Activated CD8-positive, alpha-beta memory T cell treated with anti-CD3 and anti-CD28 coated beads, Interleukin-2, amount 50 U/mL, for 48 hours (primary cell): ENCODE measurements around the gene EHD1.

ENCODE experiments used
- DNase-seq: peaks from one replicate; pipeline ENCODE4 v3.0.0-alpha.2; 2020

The EHD1 gene

DNA sequence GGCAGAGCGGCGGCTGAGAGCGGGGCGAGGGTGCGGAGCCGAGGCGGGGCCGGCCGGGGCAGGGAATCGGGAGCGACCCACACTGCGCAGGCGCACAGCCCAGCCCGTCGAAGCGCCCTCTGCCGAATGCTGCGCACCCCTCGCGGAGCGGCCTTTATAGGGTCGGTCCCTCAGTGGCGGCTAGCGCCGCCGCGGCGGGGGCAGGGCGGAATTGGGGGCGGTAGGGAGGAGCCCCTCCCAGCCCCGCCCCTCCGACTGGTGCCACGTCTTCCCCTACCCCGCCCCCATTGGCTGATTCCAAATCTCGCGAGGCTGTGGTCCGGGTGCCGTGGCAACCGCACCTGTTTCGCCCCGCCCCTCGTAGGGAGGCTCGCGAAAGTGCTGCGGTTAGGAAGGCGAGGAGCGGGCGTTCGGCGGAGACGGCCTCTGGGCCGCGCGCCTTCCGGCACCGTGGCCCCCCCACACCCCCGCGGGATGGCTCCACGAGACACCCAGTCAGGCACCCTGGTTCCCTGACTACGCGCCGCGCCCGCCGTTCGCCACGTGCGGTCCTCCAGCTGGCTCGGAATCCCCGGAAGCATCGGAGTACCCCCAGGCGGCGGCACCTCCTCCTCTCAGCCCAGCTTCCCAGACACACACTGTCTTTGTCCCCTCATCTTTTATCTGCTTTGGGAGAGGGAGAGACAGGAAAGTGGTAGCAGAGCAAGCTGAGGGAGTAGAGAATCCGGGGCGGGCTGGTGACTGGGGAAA, at the start of gene EHD1:
Gene EHD1 (minus strand): TSS at position 128 of the 750 bp plus-strand sequence. CDS start 157 bp downstream, outside the sequence.
- DNase-seq = peak; percentile 100

DNA sequence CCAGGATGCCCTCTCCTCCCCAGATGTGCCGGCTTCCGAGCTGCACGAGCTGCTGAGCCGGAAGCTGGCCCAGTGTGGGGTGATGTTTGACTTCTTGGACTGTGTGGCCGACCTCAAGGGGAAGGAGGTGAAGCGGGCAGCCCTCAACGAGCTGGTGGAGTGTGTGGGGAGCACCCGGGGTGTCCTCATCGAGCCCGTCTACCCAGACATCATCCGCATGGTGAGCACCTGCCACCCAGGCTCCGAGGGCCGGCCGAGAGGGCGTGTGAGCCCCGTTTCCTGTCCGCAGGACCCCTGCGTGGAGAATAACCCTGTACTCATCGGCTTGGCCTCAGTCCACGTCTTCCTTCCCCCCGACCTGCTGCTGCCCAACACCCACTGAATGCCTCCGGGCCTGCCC, 48.3 kb upstream of the EHD1 start:
- DNase-seq = no peak

DNA sequence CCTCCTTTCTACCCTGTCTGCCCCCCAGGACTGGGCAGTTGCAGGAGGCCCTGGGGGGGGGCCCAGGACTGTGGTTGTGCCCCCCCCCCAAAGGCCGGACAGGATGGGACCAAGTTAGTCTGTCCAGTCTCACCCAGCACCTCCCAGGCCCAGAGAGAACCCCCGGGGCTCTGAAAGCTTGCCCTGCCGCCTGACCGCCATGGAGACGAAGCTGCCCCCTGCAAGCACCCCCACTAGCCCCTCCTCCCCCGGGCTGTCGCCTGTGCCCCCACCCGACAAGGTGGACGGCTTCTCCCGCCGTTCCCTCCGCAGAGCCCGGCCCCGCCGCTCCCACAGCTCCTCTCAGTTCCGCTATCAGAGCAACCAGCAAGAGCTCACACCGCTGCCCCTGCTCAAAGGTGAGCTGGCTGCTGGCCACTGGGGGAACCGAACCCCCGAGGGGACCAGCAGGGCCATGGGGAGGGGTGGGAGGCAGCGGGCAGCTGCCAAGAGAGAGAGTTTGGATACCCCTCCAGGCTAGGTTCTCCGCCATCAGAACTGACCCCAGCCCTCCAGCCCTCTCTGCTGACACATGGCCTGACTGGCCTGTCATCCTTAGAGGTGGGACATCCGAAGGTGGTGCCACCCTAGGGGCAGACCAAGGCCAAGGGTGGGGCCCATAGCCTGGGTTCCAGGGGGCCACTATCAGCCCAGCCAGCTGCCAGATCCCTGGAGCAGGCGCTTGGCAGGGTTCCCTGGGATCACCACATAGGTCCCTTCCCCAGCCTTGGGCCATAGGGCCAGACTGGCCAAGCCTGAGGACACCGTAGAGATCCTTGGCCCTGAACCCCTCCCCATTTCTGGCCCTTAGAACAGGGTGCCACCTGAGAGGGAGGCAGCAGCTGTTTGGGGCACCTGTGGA, 47.4 kb upstream of the EHD1 start:
- DNase-seq = no peak

DNA sequence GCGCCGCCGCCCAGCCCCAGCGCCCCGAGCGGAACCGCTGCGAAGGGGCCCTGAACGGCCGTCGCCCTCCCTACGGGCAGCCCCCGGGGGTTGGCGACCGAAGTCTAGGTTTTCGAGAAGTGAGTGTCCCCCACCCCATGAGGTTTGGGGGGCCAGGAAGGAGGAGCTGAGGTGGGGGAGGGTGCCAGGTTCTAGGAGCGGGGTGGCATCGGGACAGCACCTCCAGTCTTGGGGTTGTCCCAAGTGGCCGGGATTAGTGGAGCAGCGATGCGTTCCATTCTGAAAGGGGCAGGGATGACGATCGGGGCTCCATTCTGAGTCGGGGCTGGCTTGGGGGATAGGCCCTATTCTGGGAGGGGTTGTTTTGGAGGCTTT, 46.5 kb upstream of the EHD1 start:
- DNase-seq = no peak

DNA sequence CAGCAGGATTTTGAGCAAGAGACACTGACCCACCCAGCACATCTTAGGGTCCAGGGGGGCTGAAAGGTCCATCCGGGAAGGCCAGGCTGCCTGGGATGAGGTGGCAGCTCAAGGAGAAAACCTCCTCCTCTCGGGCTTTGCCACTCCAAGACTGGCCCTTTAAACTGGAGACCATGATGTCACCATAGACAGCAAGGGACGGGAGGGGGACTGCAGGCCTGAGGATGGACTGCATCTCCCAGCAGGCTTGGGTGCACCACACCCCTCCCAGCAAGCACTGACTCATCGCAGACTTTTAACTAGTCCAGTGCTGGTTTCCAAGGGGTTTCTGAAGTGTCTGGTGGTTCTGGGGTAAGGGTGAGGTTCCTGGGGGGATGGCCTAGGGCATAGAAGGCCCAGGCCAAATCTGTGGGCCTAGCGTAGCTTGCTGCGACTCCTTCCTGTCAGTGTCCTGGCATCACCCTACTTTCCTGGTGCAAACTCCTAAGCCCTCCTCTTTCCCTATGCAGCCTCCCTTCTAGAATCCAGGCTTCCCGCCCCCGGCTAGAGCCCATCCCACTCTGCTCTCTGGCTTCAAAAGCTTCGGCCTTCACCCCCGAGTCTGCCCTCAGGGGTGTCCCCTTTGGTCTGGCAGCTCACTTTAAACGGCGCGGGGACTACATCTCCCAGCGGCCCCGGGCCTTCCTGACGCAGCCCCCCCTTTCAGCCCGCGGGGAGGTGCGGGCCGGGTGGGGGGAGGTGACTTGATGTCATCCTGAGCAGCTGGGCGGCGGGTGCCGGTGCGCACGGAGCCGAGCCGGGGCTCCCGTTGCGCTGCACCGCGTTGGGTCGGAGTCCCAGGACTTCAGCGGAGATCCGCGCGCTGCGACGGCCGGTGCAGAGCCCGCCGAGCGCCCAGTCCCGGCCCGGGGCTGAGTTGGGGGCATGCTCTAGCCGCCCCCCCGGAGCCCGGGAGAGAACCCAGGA, 45.8 kb upstream of the EHD1 start, which contains the start of gene PPP2R5B:
Gene PPP2R5B (plus strand): TSS at position 746 of the 966 bp plus-strand sequence. CDS start 1,046 bp downstream, outside the sequence.
- peak; percentile 92 for DNase-seq

DNA sequence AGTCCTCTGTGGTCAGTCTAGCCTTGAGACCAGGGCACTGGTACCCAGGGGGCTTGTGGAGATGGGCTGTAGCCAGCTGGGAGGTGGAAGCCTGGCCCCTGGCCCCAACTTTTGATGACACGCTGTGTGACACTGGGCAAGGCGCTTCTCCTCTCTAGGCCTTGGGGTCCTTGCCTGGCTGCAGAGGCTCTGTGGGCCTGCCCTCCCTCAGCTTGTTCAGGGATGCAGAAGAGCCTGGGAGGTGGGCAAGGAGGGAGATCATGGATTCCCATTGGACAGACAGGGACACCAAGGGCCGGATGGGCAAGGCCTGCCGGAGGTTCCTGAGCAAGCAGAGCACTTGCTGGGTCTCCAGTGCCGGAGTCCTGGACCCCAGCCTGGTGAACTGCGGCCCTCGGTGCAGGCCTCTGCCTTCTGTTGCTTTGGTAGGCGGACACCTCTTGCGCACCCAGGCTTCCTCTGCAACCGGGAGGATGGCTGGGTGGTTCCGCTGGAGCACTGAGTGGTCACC, 44.8 kb upstream of the EHD1 start:
- DNase-seq = no peak

DNA sequence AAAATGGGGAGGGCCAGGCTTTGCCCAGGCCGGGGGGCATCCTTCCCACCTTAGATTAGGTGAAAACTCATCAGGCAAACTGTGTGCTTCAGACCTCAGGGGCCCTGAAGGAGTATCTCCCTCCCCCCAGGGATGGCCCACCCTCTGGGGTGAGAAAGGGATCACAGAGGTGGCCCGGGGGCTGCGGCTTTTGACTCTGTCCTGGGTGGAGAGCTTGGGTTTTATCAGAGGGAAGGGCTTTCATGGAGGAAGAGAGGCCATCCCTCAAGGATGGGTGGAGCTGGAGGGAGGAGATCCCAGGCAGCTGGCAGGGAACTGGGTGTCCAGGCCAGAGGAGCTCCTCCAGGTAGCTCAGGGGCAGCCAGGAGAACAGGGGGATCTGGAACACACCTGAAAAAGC, 43.0 kb upstream of the EHD1 start:
- no peak for DNase-seq

DNA sequence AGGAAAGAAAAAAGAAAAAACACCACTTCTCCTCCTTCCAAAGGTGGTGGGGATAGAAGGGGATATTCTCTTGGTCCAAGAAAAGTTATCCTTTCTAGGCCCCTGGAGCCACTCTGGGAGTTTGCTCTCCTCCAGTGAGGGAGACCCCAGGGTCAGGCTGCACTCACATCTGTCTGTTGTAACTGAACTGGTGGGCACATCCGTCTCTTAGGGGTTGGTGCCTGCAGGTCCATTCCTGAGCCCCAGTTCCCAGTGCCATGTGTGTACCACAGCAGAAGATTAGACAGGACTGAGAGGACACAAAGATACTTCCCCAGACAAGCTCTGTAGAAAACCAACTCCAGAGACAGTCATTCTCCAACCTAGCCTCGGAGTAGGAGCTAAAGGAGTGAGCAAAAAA, 41.7 kb upstream of the EHD1 start:
- no peak for DNase-seq

DNA sequence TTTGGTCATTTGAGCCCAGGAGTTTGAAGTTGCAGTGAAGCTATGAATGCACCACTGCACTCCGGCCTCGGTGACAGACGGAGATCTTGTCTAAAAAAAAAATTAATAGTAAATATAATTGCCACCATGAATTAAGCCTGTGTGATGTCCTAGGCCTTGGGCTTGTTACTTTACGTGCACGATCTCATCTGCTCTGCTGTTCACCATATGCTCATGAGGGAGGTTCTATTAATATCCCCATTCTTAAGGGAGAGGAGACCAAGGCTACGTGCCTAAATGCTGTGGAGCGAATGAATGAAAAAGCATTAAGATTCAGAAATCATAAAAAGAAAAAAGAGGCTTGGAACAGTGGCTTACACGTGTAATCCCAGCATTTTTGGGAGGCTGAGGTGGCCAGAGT, 41.2 kb upstream of the EHD1 start:
- no peak for DNase-seq

DNA sequence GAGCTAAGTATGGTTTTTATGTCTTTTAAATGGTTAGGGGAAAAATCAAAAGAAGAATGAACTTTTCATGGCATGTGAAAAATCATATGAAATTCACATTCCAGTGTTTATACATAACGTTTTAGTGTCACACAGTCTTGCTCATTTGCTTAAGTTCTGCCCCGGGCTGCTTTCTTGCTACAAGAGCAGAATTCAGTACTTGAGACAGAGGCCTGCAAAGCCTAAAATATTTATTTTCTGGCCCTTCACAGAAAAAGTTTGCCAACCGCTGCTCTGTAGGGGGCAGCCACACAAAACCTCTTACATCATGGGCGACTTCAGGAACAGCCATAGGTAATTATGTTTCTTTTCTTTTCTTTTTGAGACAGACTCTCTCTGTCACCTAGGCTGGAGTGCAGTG, 39.6 kb upstream of the EHD1 start:
- no peak for DNase-seq

DNA sequence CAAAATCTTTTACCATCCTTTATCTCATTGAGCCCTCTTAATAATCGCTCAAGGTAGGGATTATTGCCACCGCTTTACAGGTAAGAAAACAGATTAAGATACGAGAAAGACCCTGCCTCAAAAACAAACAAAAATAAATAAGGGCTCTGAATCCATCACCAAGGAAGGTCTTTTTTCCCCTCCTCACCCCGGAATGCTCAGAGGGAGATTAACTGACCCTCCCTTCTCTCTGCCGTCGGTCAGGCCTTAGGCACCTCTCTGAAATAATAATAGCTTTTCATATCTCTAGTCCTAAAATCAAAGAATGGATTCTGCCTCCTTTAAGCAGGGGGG, 39.2 kb upstream of the EHD1 start:
- DNase-seq = no peak

DNA sequence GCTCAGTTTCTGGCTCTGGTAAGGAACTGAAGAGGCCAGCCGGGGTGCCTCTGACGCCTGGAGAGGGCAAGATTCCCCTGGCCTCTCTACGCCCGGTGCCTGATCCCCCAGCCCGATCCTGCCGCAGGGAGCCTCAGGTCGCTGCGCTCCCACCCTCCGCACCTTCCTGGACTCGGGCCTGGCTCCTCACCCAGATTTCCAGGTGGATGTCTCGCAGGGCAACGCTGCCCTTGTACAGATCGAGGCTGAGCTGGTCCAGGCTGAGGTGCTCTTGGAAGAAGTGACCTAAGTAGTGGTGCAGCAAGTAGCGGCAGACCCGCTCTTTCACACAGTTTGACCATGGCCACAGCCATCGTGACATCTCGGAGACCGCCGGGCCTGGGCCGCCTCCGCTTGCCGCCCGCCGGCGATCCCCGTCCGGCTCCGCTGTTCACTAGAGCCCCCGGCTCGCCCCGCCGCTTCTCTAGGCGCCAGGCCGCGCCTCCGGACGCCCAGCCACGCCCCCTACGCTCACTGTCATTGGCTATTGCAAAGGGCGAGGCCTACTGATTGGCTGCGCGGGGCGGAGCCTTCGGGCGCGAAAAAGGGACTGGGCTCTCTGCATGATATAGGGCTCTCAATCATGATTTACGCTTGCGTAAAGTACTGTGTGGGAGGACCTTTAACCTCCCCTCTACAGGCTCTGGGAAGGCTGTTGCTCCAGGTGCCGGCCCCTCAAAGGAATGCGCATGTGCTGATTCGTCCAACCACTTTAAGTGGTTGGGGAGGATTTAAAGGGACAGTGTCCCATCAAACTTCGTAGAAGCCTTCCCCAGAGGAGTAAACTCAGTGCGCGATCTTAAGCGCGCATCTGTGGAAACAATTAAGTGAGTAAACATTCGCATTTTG, 38.6 kb upstream of the EHD1 start, which contains the start of gene ATG2A:
Gene ATG2A (minus strand): TSS at position 435 of the 888 bp plus-strand sequence. CDS start 74 bp downstream, at position 361.
- DNase-seq = peak; percentile 99

DNA sequence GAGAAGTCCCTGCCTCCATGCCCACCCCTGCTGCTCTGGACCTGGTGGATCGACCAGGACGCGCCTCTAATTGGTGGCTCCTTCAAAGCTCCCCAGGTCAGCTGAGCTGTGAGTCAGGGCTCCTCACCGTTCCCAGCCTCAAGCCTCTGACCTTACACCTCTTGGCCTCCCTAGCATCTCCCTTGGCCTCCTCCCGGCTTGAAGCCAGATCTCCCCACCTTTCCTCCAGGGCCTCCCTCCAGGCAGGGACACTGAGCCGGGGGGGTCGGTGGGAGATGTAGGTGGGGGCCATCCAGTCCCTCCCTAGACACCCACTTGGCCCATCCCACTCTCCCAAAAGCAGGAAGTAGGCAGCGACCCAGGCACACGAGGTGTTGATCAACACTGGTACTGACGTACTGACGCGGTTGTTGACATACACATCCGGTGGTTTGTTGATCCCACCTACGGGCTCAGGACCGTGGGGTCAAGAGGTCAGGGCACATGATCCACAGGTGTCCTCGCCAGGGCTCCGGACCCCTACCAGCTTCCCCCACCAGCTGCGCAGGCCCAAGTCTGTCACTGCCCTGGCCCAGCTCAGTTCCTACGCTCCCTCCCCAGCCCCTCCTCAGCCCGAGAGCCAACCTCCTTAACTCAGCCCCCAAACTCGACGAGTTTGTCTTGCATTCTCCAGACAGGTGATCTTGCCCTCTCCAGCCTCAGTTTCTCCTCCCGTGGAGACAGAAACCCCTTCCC, 37.8 kb upstream of the EHD1 start:
- DNase-seq = peak; percentile 72

DNA sequence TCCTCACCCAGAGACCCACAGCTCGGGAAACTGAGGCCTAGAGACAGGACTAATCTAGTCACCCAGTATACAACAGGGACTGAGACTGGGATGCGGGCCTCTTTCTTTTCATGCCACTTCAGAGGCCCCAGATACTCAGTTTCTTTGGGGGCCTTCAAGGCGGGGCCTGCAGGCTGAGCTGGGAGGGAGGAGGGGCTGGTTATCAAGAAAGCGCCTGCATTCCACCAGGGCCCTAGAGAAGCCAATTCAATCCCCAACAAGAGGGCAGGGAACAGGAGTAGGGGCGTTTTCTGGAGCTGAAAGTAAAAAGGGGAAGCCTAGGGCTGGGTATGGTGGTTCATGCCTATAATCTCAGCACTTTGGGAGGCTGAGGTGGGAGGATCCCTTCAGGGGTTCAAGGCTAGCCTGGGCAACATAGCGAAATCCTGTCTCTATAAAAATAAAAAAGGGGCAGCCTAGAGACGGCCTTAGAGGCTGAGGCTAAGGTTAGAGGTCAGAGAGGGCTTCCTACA, 37.0 kb upstream of the EHD1 start:
- DNase-seq = no peak

DNA sequence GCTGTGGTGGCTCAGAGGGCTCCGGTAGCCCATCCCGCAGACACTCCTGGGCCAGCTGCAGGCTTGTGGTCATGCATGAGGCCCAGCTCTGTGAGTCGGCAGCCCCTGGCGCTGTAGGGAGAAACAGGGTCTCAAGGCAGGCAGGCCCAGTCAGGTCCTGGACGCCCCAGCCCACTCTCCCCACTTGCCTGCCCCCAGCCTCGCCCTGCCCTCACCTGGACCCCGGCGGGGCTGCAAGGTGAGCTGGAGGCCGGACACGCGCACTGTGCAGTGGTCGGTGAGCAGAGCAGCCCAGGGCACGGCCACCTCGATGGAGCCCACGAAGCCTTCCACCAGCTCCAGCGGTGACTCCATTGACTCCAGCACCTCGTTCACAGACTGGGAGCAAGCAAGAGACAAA, 35.7 kb upstream of the EHD1 start:
- no peak for DNase-seq

DNA sequence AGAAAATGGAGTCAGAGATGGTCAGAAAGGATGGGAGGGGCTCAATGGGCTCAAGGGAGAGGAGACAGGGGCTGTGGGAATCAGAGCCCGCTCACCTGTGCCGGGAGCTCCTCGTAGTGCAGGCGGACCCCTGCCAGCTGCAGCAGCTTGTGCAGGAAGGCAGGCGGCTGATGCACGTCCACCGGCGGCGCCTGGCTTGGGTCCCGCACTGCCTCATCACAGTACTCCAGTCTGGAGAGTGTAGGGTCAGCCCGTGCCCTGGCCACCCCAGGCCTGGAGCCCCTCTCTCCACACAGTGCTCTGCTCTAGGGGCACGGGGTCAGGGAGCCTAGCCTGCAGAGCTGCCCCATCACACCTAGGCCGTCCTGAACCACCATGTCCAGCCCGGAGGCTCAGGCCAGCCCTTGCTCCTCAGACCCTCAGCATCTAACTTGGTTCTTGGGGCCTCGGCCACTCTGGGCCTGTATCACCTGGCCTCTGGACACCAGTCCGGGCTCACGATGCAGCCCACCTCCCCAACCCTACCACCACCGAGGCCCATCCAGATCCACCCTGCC, 34.8 kb upstream of the EHD1 start:
- no peak for DNase-seq

DNA sequence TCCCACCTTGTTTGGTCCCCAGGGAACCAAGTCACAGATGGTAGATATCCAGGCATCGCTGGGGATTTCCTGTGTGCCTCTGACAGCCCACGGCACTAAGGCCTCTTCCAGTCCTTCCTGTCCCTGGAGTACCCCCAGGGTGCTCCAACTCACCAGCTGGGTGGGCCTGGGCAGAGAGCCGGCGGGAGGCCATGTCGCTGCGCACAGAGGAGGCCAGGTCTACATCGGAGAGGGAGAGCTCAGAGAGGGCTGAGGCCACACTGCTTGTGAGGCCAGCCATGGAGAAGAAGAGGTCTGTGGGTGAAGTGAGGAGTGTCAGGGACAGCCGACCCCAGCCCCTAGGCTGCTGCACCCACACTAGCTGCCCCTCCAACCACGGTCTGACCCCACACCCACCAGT, 33.3 kb upstream of the EHD1 start:
- DNase-seq = no peak

DNA sequence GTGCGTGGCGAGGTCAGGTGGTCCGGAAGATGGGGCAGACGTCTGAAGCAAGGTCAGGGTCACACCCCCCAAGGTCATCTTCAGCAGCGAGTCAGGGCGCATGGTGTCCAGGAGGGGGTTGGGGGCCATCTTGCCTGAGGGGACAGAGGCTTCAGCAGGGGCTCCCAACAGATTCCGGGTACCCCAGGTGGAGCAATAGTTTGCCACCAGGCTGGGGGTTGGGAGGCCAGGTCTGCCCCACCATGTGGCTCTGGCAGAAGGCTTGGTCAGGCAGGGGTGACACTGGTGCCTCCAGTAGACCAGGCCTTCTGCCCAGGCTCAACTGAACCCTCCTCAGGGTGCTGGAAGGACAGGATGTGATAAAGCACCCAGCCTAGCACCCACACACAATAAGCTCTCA, 32.7 kb upstream of the EHD1 start:
- DNase-seq = no peak

DNA sequence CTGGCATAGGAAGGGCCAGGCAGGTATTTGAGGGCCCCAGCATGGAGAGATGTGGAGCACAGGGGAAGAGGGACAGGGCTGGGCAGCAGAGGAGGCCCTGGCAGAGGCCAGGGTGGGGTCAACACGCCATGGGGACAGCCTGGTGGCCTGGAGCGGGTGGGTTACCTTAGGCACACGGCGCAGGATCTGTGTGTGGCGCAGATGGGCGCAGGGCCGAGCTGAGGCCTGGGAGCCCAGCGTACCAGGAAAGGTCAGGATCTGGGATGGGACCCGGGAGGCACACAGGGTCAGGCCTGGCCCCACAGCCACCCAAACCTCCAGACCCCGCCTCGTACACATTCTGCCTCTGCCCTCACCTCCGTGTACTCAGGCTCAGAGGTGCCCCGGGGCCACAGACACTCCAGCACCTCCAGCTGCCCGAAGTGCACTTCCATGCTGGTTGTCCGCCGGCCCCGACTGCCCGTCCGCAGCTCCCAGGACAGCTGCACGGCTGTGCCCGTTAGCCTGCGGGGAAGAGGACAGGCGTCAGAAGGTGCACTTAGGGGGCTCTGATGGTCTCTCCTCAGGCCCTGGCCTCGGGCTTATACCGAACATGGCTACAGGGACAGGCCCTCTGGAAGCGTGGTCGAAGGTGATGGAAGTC, 32.2 kb upstream of the EHD1 start:
- DNase-seq = no peak
